ENCODE measurements around the gene NDUFB8.

NDUFB8 gene

DNA sequence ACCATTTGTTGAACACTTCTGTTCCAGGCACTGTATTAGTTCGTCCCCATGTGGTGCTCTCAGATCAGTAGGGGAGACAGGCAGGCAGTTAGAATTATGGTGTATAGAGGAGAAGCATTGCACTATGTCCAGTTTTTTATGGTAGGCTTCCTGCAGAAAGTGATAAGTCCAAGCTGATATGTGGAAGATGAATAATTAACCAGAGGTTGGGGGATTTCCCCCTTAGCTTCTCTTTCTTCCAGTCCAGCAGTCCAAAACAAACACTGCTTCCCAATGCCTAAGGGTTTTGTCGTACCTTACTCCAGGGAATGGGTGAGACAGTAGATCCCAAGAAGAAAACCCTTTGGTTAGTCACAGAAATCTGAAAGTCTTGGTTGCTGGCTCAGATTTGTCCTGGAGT, 25.2 kb upstream of the NDUFB8 start:
- no peaks in the 10 kb centered on the region for H3K4me1 ChIP-seq (ENCODE audit: insufficient read depth, poor library complexity, severe bottlenecking)
- H3K27me3 ChIP-seq (ENCODE audit: insufficient read depth, poor library complexity, severe bottlenecking): no peaks in the 10 kb centered on the region
- peaks cover 5% of the 10 kb centered on the region; the same call in 1 of the 2 replicates for H3K36me3 ChIP-seq (ENCODE audit: low read depth)
- ATAC-seq (ENCODE audit: low read depth): no peak
- H3K27ac ChIP-seq (ENCODE audit: poor library complexity, severe bottlenecking): no peak overlapping the region
- TF ChIP-seq, protein P1, sequence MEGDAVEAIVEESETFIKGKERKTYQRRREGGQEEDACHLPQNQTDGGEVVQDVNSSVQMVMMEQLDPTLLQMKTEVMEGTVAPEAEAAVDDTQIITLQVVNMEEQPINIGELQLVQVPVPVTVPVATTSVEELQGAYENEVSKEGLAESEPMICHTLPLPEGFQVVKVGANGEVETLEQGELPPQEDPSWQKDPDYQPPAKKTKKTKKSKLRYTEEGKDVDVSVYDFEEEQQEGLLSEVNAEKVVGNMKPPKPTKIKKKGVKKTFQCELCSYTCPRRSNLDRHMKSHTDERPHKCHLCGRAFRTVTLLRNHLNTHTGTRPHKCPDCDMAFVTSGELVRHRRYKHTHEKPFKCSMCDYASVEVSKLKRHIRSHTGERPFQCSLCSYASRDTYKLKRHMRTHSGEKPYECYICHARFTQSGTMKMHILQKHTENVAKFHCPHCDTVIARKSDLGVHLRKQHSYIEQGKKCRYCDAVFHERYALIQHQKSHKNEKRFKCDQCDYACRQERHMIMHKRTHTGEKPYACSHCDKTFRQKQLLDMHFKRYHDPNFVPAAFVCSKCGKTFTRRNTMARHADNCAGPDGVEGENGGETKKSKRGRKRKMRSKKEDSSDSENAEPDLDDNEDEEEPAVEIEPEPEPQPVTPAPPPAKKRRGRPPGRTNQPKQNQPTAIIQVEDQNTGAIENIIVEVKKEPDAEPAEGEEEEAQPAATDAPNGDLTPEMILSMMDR (IDR thresholded peaks at IDR 0.05; ENCODE audit: poor library complexity, severe bottlenecking): no peak
- H3K9me3 ChIP-seq (ENCODE audit: severe bottlenecking): no peaks in the 10 kb centered on the region
- DNase-seq (ENCODE audit: low spot score): no peak
- H3K4me3 ChIP-seq (ENCODE audit: severe bottlenecking): no peak overlapping the region

DNA sequence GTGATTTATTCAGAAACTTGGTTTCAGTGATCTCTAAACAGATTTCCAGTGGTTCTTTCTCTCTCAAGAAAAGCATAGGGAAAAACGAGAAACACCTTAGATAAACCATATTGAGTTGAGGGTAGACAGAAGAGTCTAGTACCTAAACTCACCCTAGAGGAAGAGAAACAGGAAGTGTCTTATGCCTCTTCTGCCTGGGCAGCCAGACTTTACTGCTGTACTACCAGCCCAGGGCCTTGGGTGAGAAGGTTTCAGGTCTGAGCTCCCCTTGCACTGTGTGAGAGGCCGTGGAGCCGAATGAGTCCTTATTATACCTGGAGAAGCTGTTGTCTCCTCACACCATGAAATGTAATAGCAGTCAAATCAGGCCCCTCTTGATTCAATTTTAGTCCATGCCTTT, 24.3 kb upstream of the NDUFB8 start:
- Histone ChIP-seq H3K27ac (ENCODE audit: poor library complexity, severe bottlenecking) (no peak overlapping the region), H3K27me3 (ENCODE audit: insufficient read depth, poor library complexity, severe bottlenecking) (no peaks in the 10 kb centered on the region), H3K36me3 (ENCODE audit: low read depth) (peaks cover 8% of the 10 kb centered on the region), H3K9me3 (ENCODE audit: severe bottlenecking) (no peaks in the 10 kb centered on the region), H3K4me1 (ENCODE audit: insufficient read depth, poor library complexity, severe bottlenecking) (no peaks in the 10 kb centered on the region), H3K4me3 (ENCODE audit: severe bottlenecking) (no peak overlapping the region)
- TF ChIP-seq, protein P1 (IDR thresholded peaks at IDR 0.05; ENCODE audit: poor library complexity, severe bottlenecking): no peak
- no peak for ATAC-seq (ENCODE audit: low read depth)
- DNase-seq (ENCODE audit: low spot score): no peak

DNA sequence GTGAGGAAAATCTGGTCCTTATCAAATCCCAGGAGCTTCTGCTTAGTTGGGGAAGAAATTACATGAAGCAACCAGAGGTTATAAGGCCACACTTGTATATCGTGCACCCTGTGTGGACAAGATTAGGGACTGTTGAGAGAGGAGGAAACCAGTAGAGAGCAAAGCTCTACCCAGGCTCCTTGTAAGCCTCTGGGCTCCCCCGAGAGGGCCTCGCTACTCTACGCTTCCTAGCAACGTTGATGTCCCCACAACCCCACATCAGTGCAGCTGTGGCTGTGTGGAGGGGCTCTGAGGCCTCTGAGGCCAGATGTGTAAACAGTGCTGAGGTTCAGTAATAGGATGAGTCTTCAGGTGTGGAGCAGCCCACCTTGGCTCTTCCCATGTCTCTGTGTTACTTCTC, 22.1 kb upstream of the NDUFB8 start:
- Histone ChIP-seq H3K36me3 (ENCODE audit: low read depth) (peaks cover 25% of the 10 kb centered on the region), H3K4me3 (ENCODE audit: severe bottlenecking) (no peak overlapping the region), H3K4me1 (ENCODE audit: insufficient read depth, poor library complexity, severe bottlenecking) (no peaks in the 10 kb centered on the region), H3K27me3 (ENCODE audit: insufficient read depth, poor library complexity, severe bottlenecking) (no peaks in the 10 kb centered on the region), H3K9me3 (ENCODE audit: severe bottlenecking) (no peaks in the 10 kb centered on the region), H3K27ac (ENCODE audit: poor library complexity, severe bottlenecking) (no peak overlapping the region)
- DNase-seq (ENCODE audit: low spot score) (no peak), ATAC-seq (ENCODE audit: low read depth) (no peak)
- TF ChIP-seq, protein P1 (IDR thresholded peaks at IDR 0.05; ENCODE audit: poor library complexity, severe bottlenecking): no peak

DNA sequence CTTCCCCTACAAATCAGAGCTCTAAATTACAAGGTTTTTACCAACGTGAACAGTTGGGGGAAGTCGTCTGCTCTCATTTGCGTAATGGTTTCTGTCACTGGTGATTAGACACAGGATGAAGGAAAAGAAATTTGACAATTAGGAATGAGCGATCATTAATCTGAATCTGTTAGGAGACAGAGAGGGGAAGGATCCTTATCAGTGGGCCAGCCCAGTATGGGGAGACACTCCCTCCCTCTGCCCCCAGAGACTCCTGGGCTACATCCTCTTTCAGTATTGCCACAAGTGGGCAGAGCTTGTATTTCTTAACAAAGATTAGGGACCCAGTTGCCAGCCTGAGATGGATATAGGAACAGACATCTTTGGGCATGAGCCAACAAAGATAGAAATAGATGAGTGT, 21.5 kb upstream of the NDUFB8 start:
- no peak for ATAC-seq (ENCODE audit: low read depth)
- no peak for DNase-seq (ENCODE audit: low spot score)
- no peaks in the 10 kb centered on the region for H3K9me3 ChIP-seq (ENCODE audit: severe bottlenecking)
- TF ChIP-seq, protein P1 (IDR thresholded peaks at IDR 0.05; ENCODE audit: poor library complexity, severe bottlenecking): no peak
- H3K36me3 ChIP-seq (ENCODE audit: low read depth): peaks cover 29% of the 10 kb centered on the region
- H3K27me3 ChIP-seq (ENCODE audit: insufficient read depth, poor library complexity, severe bottlenecking): no peaks in the 10 kb centered on the region
- H3K27ac ChIP-seq (ENCODE audit: poor library complexity, severe bottlenecking): no peak overlapping the region
- H3K4me3 ChIP-seq (ENCODE audit: severe bottlenecking): no peak overlapping the region
- no peaks in the 10 kb centered on the region for H3K4me1 ChIP-seq (ENCODE audit: insufficient read depth, poor library complexity, severe bottlenecking)

DNA sequence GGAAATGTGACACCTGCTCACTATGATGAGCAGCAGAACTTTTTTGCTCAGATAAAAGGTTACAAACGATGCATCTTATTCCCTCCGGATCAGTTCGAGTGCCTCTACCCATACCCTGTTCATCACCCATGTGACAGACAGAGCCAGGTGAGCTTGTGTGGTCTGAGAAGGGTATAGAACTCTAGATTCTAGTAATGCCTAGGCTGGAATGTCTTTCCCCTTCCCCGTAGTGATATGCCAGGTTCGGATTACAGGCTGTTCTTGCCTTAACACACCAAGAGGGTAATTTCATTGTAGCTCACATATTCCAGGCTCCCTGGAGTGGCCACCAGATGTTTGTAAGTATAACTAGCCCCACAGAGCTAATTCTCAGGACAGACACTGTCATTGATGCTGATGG, 15.3 kb upstream of the NDUFB8 start:
- peaks cover 82% of the 10 kb centered on the region for H3K36me3 ChIP-seq (ENCODE audit: low read depth)
- ATAC-seq (ENCODE audit: low read depth): no peak
- no peaks in the 10 kb centered on the region for H3K4me1 ChIP-seq (ENCODE audit: insufficient read depth, poor library complexity, severe bottlenecking)
- no peaks in the 10 kb centered on the region for H3K9me3 ChIP-seq (ENCODE audit: severe bottlenecking)
- H3K4me3 ChIP-seq (ENCODE audit: severe bottlenecking): no peak overlapping the region
- TF ChIP-seq, protein P1 (IDR thresholded peaks at IDR 0.05; ENCODE audit: poor library complexity, severe bottlenecking): no peak
- H3K27ac ChIP-seq (ENCODE audit: poor library complexity, severe bottlenecking): no peak overlapping the region
- no peaks in the 10 kb centered on the region for H3K27me3 ChIP-seq (ENCODE audit: insufficient read depth, poor library complexity, severe bottlenecking)
- DNase-seq (ENCODE audit: low spot score): no peak
